WTC11 (cell line): ENCODE measurements around the gene ADAM22. TPM values are rescaled to one million over a fixed set of nuclear protein-coding genes. Genes with fewer than 3 reads are reported as not detected.

ENCODE experiments used
- ATAC-seq: fragments of 200-7000 bp; cut with Tn5 transposase; 2 replicates; pipeline ENCODE4 v1.10.0; 2021; ENCODE audit warnings: mild to moderate bottlenecking, moderate library complexity
- CTCF ChIA-PET: fragments of 300-600 bp; sonication (Branson Sonifier 250); formaldehyde crosslinking; loops from one replicate; lab custom pipeline; 2021; ENCODE audit warnings: antibody characterized with exemption; lab: Charles Lee
- POLR2A ChIA-PET: fragments of 350-600 bp; sonication (Branson Sonifier 250); formaldehyde crosslinking; loops from one replicate; lab custom pipeline; 2021; ENCODE audit warnings: antibody characterized with exemption; lab: Charles Lee
- DNase-seq: peaks from one replicate; pipeline ENCODE4 v3.0.0; 2021; ENCODE audit warnings: low spot score
- H3K27ac Mint-ChIP-seq: 2 replicates; pipeline ENCODE4 v1.8.0; 2021; ENCODE audit warnings: mixed read lengths
- H3K27me3 Mint-ChIP-seq: 2 replicates; pipeline ENCODE4 v1.8.0; 2021; ENCODE audit warnings: low read depth, mild to moderate bottlenecking, moderate library complexity, mixed read lengths
- H3K36me3 Mint-ChIP-seq: 2 replicates; pipeline ENCODE4 v1.8.0; 2021; ENCODE audit warnings: mixed read lengths
- H3K4me1 Mint-ChIP-seq: 2 replicates; pipeline ENCODE4 v1.8.0; 2022; ENCODE audit warnings: mixed read lengths
- H3K4me3 Mint-ChIP-seq: 2 replicates; pipeline ENCODE4 v1.8.0; 2021; ENCODE audit warnings: mild to moderate bottlenecking, moderate library complexity, mixed read lengths
- H3K9me3 Mint-ChIP-seq: 2 replicates; pipeline ENCODE4 v1.8.0; 2021; ENCODE audit warnings: mixed read lengths
- ARID4B ChIP-seq: sonication (generic); formaldehyde crosslinking; IDR thresholded peaks from 2 replicates; pipeline ENCODE4 v1.8.0; 2023; ENCODE audit warnings: missing genetic modification reagents, mild to moderate bottlenecking, borderline replicate concordance
- GABPB1 ChIP-seq: sonication (generic); formaldehyde crosslinking; IDR thresholded peaks from 2 replicates; pipeline ENCODE4 v1.8.1; 2023; ENCODE audit warnings: mild to moderate bottlenecking, missing genetic modification reagents
- MLX ChIP-seq: sonication (generic); formaldehyde crosslinking; IDR thresholded peaks from 2 replicates; pipeline ENCODE4 v1.8.1; 2023; ENCODE audit warnings: mild to moderate bottlenecking, missing genetic modification reagents, moderate library complexity
- PRRX2 ChIP-seq: fragments of 250-450 bp; sonication (Bioruptor Pico); IDR thresholded peaks from 2 replicates; pipeline ENCODE4 v1.8.0; 2021; ENCODE audit warnings: mild to moderate bottlenecking
- RELA ChIP-seq: sonication (generic); formaldehyde crosslinking; IDR thresholded peaks from 2 replicates; pipeline ENCODE4 v1.8.1; 2022; ENCODE audit warnings: missing genetic modification reagents, mild to moderate bottlenecking, borderline replicate concordance
- SOX15 ChIP-seq: fragments of 250-450 bp; sonication (Bioruptor Pico); IDR thresholded peaks from 2 replicates; pipeline ENCODE4 v1.9.0; 2021; ENCODE audit warnings: mild to moderate bottlenecking
- TP53 ChIP-seq: sonication (generic); formaldehyde crosslinking; IDR thresholded peaks from 2 replicates; pipeline ENCODE4 v1.8.1; 2023; ENCODE audit warnings: mild to moderate bottlenecking, missing genetic modification reagents
- ZNF219 ChIP-seq: sonication (generic); formaldehyde crosslinking; IDR thresholded peaks from 2 replicates; pipeline ENCODE4 v1.8.0; 2023; ENCODE audit warnings: missing genetic modification reagents, mild to moderate bottlenecking, borderline replicate concordance
- total RNA-seq: library from RNA; stranded (reverse); gene quantifications from 3 replicates; pipeline ENCODE4 v1.2.3, GENCODE V29; 2021
- TF ChIP-seq, protein P1 (sequence below): fragments of 200-600 bp; IDR thresholded peaks from 2 replicates; pipeline ENCODE4 v1.8.0; 2022; ENCODE audit warnings: antibody characterized with exemption
- TF ChIP-seq, protein P2 (sequence below): sonication (generic); formaldehyde crosslinking; IDR thresholded peaks from 2 replicates; pipeline ENCODE4 v1.8.0; 2022; ENCODE audit warnings: mild to moderate bottlenecking, missing genetic modification reagents
- TF ChIP-seq, protein P3 (sequence below): sonication (generic); formaldehyde crosslinking; IDR thresholded peaks from 2 replicates; pipeline ENCODE4 v1.8.1; 2023; ENCODE audit warnings: mild to moderate bottlenecking, missing genetic modification reagents

The ADAM22 gene
- total RNA-seq, 1 experiment from 2014 or later: 12.4 TPM

DNA sequence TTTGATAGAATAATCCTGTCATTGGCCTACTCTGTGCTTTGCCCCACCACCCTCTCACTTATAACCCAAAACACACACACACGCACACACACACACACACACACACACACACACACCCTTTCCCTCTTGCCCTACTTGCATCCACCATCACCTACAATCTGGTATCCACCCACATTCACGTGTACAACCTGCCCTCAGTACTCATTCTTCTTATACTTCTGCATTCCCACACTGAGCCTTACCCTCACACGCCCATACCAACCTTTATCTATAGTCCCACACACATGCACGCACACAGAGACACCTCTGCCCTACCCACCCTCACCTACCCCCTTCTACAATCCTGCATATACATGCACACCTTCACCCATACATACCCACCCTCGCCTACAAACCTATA lies 296.6 kb downstream of the ADAM22 start (continued):
- TF ChIP-seq, protein P1, sequence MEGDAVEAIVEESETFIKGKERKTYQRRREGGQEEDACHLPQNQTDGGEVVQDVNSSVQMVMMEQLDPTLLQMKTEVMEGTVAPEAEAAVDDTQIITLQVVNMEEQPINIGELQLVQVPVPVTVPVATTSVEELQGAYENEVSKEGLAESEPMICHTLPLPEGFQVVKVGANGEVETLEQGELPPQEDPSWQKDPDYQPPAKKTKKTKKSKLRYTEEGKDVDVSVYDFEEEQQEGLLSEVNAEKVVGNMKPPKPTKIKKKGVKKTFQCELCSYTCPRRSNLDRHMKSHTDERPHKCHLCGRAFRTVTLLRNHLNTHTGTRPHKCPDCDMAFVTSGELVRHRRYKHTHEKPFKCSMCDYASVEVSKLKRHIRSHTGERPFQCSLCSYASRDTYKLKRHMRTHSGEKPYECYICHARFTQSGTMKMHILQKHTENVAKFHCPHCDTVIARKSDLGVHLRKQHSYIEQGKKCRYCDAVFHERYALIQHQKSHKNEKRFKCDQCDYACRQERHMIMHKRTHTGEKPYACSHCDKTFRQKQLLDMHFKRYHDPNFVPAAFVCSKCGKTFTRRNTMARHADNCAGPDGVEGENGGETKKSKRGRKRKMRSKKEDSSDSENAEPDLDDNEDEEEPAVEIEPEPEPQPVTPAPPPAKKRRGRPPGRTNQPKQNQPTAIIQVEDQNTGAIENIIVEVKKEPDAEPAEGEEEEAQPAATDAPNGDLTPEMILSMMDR: no peak

GRCh38 chr7:88233828-88234227 lies 299.8 kb downstream of the ADAM22 start:
- CTCF ChIA-PET: no interaction called here
- DNase-seq (no peak), ATAC-seq (no peak)
- Mint-ChIP-seq H3K9me3 (no peaks in the 10 kb centered on the region; the same call in 1 of the 2 replicates), H3K4me1 (peaks cover 7% of the 10 kb centered on the region), H3K36me3 (no peaks in the 10 kb centered on the region), H3K27me3 (no peaks in the 10 kb centered on the region), H3K27ac (no peak overlapping the region), H3K4me3 (no peak overlapping the region)
- POLR2A ChIA-PET: no interaction called here
- no peak for TF ChIP-seq RELA (CRISPR knock-in tag)
- peak; percentile 97 for TF ChIP-seq GABPB1 (CRISPR knock-in tag)
- no peak for TF ChIP-seq PRRX2 (CRISPR knock-in tag)

DNA sequence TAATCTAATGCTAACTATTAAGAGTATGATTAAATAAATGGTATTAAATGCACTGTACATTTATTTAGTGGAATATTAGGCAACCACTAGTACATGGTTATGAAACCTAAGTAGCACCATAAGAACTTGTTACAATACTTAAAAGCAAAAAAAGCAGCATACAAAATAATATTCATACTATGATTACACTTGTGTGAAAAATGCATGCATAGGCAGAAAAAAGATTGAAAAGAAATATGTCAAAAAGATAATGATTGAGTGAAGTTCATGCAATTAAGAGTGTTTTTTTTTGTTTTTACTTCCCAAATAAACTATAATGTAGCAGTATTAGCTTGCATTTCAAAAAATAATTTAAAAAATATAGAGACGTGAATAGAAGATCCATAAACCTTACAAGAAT lies 305.8 kb downstream of the ADAM22 start:
- TF ChIP-seq ZNF219 (no peak), ARID4B (CRISPR knock-in tag) (no peak), MLX (CRISPR knock-in tag) (no peak)
- TF ChIP-seq, protein P2, sequence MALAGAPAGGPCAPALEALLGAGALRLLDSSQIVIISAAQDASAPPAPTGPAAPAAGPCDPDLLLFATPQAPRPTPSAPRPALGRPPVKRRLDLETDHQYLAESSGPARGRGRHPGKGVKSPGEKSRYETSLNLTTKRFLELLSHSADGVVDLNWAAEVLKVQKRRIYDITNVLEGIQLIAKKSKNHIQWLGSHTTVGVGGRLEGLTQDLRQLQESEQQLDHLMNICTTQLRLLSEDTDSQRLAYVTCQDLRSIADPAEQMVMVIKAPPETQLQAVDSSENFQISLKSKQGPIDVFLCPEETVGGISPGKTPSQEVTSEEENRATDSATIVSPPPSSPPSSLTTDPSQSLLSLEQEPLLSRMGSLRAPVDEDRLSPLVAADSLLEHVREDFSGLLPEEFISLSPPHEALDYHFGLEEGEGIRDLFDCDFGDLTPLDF (CRISPR knock-in tag): no peak
- TF ChIP-seq, protein P3, sequence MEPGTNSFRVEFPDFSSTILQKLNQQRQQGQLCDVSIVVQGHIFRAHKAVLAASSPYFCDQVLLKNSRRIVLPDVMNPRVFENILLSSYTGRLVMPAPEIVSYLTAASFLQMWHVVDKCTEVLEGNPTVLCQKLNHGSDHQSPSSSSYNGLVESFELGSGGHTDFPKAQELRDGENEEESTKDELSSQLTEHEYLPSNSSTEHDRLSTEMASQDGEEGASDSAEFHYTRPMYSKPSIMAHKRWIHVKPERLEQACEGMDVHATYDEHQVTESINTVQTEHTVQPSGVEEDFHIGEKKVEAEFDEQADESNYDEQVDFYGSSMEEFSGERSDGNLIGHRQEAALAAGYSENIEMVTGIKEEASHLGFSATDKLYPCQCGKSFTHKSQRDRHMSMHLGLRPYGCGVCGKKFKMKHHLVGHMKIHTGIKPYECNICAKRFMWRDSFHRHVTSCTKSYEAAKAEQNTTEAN: no peak
- POLR2A ChIA-PET: no interaction called here
- DNase-seq (no peak), ATAC-seq (no peak)
- no peaks in the 10 kb centered on the region for H3K9me3 Mint-ChIP-seq
- H3K36me3 Mint-ChIP-seq: no peaks in the 10 kb centered on the region
- peaks cover 12% of the 10 kb centered on the region for H3K4me1 Mint-ChIP-seq
- H3K27ac Mint-ChIP-seq: no peak overlapping the region
- no peaks in the 10 kb centered on the region for H3K27me3 Mint-ChIP-seq
- CTCF ChIA-PET: no interaction called here
- no peak overlapping the region for H3K4me3 Mint-ChIP-seq

DNA sequence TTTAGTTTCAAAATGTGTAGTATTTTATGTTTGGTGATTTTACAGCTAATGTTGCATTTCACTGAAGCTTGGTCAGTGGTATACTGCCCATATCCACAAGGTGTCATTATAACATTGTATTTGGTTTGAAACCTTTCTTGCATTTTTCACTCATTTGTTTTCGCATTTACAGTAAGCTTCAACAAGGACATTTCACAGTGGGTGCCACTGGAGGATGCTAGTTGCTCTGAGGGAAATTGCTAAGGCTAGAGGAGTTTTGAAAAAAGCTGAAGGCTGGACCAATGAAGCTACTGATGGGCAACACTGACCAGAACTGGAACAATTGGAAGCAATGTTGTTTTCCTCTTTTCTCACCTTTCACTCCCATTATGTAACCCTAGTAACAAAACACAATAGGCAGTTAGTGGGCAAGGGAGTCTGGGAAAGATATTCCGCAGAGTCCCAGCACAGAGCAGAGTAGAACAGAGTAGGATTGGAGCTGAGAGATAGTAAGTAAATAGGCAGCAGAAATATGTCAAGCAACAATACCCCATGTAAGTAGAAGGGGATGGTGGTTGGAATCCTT lies 309.4 kb downstream of the ADAM22 start:
- Mint-ChIP-seq H3K36me3 (no peaks in the 10 kb centered on the region), H3K9me3 (no peaks in the 10 kb centered on the region), H3K27ac (no peak overlapping the region), H3K4me3 (no peak overlapping the region), H3K27me3 (no peaks in the 10 kb centered on the region), H3K4me1 (peaks cover 5% of the 10 kb centered on the region)
- ChIA-PET CTCF (interaction anchor here (0.5 to 2.8 kb wide), 38 partner anchors 11 to 1378 kb away, joined by 3 to 25 read pairs (median 4); partner anchors contain the start of genes SRI, STEAP4 and ZNF804B), POLR2A (interaction anchor here (0.5 to 0.7 kb wide), 3 partner anchors 23 to 621 kb away, joined by 3 to 4 read pairs (median 3); no protein-coding TSS in a partner anchor)
- DNase-seq: no peak
- TF ChIP-seq TP53 (CRISPR knock-in tag) (no peak), RELA (CRISPR knock-in tag) (no peak), SOX15 (no peak)
- TF ChIP-seq, protein P1: peak; percentile 60
- ATAC-seq: peak; percentile 92
